Measurements from ENCODE around the gene NBPF11.
"Not testable (repeated sequence)": the region's sequence is repeated elsewhere in the genome, so short reads cannot be mapped to it uniquely, and the experiment has no call there.

GRCh38 chr1:148178682-148179081, 26.6 kb upstream of the NBPF11 start:
- not testable (repeated sequence) for TF ChIP-seq POLR2AphosphoS5 (IDR thresholded peaks at IDR 0.05; ENCODE audit: insufficient read depth in 1 of 2, low read depth in 1 of 2); POLR2A (IDR thresholded peaks at IDR 0.05)
- TF ChIP-seq, protein P1, sequence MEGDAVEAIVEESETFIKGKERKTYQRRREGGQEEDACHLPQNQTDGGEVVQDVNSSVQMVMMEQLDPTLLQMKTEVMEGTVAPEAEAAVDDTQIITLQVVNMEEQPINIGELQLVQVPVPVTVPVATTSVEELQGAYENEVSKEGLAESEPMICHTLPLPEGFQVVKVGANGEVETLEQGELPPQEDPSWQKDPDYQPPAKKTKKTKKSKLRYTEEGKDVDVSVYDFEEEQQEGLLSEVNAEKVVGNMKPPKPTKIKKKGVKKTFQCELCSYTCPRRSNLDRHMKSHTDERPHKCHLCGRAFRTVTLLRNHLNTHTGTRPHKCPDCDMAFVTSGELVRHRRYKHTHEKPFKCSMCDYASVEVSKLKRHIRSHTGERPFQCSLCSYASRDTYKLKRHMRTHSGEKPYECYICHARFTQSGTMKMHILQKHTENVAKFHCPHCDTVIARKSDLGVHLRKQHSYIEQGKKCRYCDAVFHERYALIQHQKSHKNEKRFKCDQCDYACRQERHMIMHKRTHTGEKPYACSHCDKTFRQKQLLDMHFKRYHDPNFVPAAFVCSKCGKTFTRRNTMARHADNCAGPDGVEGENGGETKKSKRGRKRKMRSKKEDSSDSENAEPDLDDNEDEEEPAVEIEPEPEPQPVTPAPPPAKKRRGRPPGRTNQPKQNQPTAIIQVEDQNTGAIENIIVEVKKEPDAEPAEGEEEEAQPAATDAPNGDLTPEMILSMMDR (IDR thresholded peaks at IDR 0.05), result not testable (repeated sequence)
